T1000 (cell line): ENCODE results near the gene CCDC146.
"Not testable (repeated sequence)": the region's sequence is repeated elsewhere in the genome, so short reads cannot be mapped to it uniquely, and the experiment has no call there.

Source experiments
- DNase-seq: peaks from one replicate; lab custom pipeline; 2025; ENCODE audit warnings: mixed read lengths; lab: John Stamatoyannopoulos, UW

Gene CCDC146

DNA sequence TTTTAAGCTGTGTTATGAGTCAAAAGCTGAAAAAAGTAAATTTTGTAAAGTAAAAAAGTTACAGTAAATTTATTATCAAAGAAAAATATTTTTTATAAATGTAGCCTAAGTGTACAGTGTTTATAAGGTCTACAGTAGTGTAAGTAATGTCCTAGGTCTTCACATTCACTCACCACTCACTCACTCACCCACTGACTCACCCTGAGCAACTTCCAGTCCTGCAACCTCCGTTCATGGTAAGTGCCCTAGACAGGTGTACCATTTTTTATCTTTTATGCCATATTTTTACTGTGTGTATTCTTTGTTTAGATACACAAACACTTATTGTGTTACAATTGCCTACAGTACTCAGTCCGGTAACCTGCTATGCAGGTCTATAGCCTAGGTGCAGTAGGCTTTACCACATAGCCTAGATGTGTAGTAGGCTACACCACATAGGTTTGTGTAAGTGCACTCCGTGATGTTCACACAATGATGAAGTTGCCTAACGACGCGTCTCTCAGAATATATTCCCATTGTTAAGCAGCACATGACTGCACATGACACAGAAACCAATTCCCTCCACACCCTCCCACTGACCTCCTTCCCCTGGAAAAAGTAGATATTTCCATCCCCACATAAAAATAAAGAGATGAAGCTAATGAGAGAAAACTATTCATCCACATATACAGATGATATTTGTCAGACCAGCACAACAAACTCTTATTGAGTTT lies 122.0 kb downstream of the CCDC146 start:
- no peak for DNase-seq

DNA sequence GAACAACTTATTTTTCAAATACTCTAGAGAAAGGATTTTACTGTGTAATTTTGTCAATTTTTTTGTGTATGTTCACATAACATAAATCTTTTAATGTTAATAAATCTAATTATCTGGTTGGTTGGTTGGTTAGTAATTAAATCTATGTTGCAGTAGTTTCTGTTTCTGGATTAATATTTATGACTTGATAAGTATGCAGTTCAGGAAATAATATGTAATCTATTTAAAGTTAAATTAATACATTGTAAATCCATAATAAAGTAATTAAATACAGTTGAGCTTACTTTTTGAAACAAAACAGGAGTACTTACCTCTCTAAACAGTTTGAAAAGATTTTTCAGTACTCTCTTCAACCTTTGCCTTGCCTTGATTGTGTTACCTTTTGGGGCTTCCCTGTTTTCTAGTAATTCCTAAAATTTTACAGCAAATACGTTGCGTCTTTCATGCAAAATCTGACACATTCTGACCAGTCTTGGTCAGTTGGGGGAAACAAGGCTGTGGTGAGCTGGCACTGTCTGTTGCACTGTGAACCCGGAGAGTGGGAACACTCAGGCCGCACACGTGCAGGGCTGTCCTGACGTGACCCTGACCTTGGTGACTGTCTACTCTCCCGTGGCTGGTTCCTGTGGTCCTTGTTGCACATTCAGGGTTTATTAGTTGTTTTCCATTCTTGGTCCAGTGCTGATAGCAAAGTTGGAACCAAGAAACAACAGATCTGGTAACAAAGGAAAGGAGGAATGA lies 122.8 kb downstream of the CCDC146 start:
- no peak for DNase-seq

- DNase-seq = no peak
These were observed 123.7 kb downstream of the CCDC146 start for GRCh38 chr7:77246026-77246640.

DNA sequence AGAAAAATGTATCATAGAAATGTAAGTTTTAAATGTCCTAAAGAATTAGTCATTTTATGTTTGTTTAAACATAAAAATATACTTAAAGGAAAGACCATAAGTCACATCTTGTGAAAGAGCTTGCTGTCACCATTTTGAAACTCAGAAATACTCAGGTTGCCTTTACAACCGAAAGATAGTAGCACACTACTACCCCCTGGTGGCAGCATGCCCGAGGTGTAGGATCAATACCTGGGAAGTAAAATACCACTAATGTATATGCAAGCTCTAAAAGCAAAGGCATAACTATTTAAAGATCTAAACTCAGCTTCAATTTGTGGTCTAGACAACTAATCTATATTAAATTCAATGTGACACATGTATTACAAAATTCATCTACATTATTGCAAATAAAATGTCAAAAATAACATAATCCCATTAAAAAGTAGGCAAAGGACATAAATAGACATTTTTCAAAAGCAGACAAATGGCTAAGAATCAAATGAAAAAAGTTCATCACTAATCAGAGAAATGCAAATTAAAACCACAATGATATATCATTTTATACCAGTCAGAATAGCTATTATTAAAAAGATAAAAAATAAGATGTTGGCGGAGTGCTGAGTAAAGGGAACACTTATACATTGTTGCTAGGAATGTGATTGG lies 124.9 kb downstream of the CCDC146 start:
- peak; percentile 27 for DNase-seq

- DNase-seq = no peak
These were observed 125.7 kb downstream of the CCDC146 start for GRCh38 chr7:77248154-77248553.

DNA sequence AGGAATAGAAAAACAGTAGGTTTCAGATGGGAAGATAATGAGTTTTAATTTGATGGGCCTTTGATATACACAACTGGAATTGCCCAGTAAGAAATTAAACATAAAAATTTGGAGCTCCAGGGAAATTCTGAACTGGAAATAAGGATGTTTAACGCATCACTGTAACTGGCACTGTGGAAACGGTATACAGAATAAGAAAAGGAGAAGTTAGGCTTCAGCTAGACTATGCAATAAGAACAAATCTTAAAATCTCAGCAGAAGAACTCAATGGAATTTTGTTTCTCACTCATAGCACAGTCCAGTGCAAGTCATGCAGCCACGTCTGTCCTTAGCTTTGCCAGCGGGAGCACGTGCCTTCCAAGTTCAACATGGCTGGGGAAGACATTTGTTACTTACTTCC lies 130.1 kb downstream of the CCDC146 start:
- no peak for DNase-seq

GRCh38 chr7:77253151-77253550 lies 130.7 kb downstream of the CCDC146 start:
- DNase-seq = no peak

DNA sequence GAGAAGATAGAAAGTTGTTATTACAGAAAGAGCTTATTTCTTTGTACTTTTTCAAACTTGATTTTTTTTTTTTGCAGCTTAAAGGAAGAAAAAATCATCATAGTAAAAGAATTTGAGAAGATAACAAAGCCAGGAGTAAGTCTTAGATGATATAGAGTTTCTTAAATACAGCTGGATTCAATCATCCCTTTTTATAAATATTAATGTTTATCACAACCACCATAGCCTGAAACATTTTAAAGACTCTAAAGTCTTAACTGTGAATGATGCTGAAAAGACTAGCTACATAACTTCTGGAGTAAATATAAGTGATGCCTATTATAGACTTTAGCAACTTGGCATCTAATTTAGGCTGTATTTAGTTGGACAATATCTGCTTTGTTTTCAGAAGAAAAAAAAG lies 132.0 kb downstream of the CCDC146 start:
- no peak for DNase-seq

GRCh38 chr7:77254915-77255314 lies 132.5 kb downstream of the CCDC146 start:
- no peak for DNase-seq

DNA sequence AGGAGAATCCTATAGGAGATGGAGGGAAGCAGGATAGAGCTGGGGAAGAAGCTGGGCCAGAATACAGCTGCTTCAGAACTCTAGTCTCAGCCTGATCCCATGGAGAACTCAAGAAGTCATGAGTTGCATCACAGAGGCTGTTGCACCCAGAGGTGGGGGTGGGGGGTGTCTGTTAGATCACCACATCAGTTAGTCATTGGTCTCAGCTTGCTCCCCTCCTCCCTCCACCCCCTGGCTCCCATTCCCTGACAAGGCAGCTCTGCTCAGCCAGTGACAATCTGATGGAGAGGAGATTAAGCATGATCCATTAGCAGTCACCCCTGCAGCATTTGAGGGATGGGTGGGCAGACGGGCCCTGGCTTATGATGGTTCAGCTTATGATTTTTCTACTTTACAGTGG lies 135.6 kb downstream of the CCDC146 start:
- DNase-seq = no peak

DNA sequence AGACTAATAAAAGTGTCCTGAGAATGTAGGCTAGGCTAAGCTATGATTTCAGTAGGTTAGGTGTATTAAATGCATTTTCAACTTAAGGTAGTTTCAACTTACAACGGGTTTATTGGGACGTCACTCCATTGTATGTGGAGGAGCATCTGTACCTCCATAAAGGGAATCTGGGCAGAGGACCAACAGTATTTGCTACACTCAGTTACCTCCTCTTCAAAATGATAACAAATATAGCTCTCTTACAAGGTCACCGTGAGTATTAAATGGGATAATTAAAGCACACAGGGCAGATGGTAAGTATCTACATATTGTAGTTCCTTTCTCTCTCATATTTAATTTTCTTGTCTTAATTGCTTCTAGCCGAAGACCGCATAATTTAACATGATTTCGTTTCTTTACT lies 136.2 kb downstream of the CCDC146 start:
- DNase-seq = no peak

DNA sequence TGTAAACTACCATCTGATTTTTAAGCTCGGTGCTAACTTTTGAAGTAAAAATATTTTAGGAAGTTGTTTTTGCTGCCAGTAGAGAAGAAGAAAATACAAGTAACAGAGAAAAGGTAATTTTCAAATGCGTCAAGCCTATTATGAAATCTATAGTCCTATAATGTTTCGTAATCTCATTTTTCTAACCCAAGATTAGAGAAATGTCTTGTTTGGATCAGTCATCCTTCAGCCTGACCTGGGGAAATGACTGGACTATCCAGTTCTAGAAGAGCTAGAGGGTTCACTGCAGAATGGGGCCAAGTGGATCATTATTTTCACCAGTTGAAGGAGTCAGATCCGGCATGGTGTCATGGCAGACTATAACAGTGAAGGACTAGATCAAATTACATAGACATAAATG lies 139.9 kb downstream of the CCDC146 start:
- DNase-seq = no peak

DNA sequence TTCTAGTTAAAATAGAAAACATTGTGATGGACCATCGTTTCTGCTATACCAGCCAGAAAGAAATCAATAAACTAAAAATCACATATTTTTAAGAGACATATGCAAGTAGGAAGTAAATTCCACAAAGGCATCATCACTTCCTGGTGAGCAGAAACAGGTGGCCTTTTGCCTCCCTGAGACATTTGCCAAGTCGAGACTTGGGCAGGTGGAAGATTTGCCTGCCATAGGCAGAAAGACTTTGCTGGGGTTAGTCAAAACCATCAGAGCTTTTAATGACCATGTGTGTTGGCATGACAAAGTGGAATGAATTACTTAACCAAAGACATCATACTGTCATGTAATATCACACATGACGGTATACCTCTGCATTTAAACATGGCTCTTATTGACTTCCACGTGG lies 143.3 kb downstream of the CCDC146 start:
- no peak for DNase-seq

- no peak for DNase-seq
These were observed 143.9 kb downstream of the CCDC146 start for GRCh38 chr7:77266291-77266794.

GRCh38 chr7:77269360-77270093 lies 147.1 kb downstream of the CCDC146 start:
- no peak for DNase-seq

DNA sequence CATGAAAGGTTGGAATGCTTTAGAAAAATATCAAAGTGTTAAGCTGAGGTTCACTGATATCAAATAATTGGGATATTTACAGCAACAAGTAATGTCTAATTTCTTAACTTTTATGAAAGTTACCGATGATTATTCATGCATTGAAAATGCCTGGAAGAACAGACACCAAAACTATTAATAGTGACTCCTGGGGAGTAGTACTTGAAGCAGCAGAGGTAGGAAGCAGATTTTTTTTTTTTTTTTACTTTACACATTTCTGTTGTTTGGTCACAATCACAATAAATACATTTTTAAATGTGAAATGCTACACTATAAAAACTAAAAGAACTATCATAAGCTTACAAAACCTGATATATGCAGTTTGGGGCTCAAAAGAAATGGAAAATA lies 147.7 kb downstream of the CCDC146 start:
- DNase-seq = no peak

DNA sequence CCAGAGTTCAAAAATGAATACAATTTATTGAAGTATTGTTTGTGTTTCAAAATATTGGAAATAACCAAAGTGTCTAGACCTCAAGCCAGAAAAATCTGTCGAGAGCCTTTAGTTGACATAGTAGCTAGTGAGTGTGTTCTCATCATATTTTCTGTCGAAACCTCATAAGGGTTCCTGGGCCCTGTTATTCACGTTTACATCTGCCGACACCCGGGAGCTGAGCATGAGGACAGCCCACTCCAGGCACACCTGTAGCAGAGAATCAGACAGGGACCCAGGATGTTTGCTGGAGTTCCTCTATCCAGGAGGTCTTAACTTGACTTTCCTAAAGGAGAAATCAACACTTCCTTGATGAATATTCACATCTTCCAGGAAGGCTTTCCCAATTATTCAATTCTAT lies 149.4 kb downstream of the CCDC146 start:
- DNase-seq = no peak

DNA sequence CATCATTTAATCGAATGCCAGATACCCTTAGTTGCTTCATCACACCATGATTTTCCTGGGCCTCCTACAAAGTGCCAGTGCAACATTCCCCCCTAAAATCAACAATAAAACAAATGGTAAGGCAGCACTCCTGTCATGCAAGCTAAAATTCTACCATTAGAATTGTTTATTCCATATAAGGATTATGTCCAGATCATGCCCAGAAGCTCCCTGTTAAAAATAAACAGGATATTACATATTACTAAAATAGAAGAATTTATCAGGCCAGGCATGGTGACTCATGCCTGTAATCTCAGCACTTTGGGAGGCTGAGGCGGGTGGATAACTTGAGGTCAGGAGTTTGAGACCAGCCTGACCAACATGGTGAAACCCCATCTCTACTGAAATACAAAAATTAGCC lies 153.2 kb downstream of the CCDC146 start:
- DNase-seq = not testable (repeated sequence)

- DNase-seq = no peak
These were observed 153.7 kb downstream of the CCDC146 start for GRCh38 chr7:77276120-77276519.

GRCh38 chr7:77281780-77282478 lies 159.5 kb downstream of the CCDC146 start:
- no peak for DNase-seq

- DNase-seq = no peak
These were observed 160.5 kb downstream of the CCDC146 start for GRCh38 chr7:77282897-77283296.
